Endothelial cell (in vitro differentiated cells): ENCODE results near the gene IGHMBP2. TPM values are rescaled to one million over a fixed set of nuclear protein-coding genes. Genes with fewer than 3 reads are reported as not detected.

Experiments used
- DNase-seq: peaks from one replicate; pipeline ENCODE4 v3.0.0; 2021; ENCODE audit warnings: low spot score
- H3K27ac Mint-ChIP-seq: one replicate; pipeline ENCODE4 v1.8.0; 2021; ENCODE audit warnings: mixed read lengths, inconsistent platforms; ENCODE audit not compliant: unreplicated experiment
- H3K27me3 Mint-ChIP-seq: one replicate; pipeline ENCODE4 v1.8.0; 2021; ENCODE audit warnings: mild to moderate bottlenecking, moderate library complexity, mixed read lengths, inconsistent platforms; ENCODE audit not compliant: unreplicated experiment
- H3K36me3 Mint-ChIP-seq: one replicate; pipeline ENCODE4 v1.8.0; 2021; ENCODE audit warnings: mild to moderate bottlenecking, low read depth, mixed read lengths, inconsistent platforms; ENCODE audit not compliant: unreplicated experiment
- H3K4me1 Mint-ChIP-seq: one replicate; pipeline ENCODE4 v1.8.0; 2021; ENCODE audit warnings: mild to moderate bottlenecking, mixed read lengths, inconsistent platforms; ENCODE audit not compliant: unreplicated experiment
- H3K4me3 Mint-ChIP-seq: one replicate; pipeline ENCODE4 v1.8.0; 2021; ENCODE audit warnings: mild to moderate bottlenecking, mixed read lengths, inconsistent platforms; ENCODE audit not compliant: unreplicated experiment
- H3K9me3 Mint-ChIP-seq: one replicate; pipeline ENCODE4 v1.8.0; 2021; ENCODE audit warnings: mixed read lengths, inconsistent platforms; ENCODE audit not compliant: unreplicated experiment
- CTCF ChIP-seq: fragments of 200-600 bp; sonication (generic); IDR thresholded peaks from one replicate; pipeline ENCODE4 v1.5.0; 2021; ENCODE audit warnings: antibody characterized with exemption; ENCODE audit not compliant: unreplicated experiment
- total RNA-seq: library from RNA; stranded (reverse); fragmentation: NEBNext Ultra II Directional; extraction: Animal tissue kit (Norgen Biotek cat#: 25700); gene quantifications from one replicate; pipeline ENCODE4 v1.2.1, GENCODE V29; 2021; ENCODE audit not compliant: unreplicated experiment

Gene IGHMBP2
- total RNA-seq, 1 donor from 2014 or later = 14.1 TPM

- Mint-ChIP-seq H3K27ac (no peak overlapping the region), H3K4me3 (no peak overlapping the region), H3K4me1 (no peaks in the 10 kb centered on the region), H3K9me3 (no peaks in the 10 kb centered on the region), H3K36me3 (no peaks in the 10 kb centered on the region), H3K27me3 (peaks cover 6% of the 10 kb centered on the region)
- DNase-seq = peak; percentile 63
- TF ChIP-seq CTCF = no peak
Observed at GRCh38 chr11:68956142-68956541, 52.5 kb downstream of the IGHMBP2 start.

- DNase-seq = no peak
- TF ChIP-seq CTCF = no peak
- Mint-ChIP-seq H3K9me3 (no peaks in the 10 kb centered on the region), H3K36me3 (no peaks in the 10 kb centered on the region), H3K27me3 (peaks cover 6% of the 10 kb centered on the region), H3K4me1 (no peaks in the 10 kb centered on the region), H3K4me3 (no peak overlapping the region), H3K27ac (no peak overlapping the region)
Observed at GRCh38 chr11:68956547-68957254, 53.0 kb downstream of the IGHMBP2 start.

GRCh38 chr11:68958211-68958610 is 54.5 kb downstream of the IGHMBP2 start:
- H3K4me1 Mint-ChIP-seq = no peaks in the 10 kb centered on the region
- no peak for TF ChIP-seq CTCF
- DNase-seq = no peak
- no peak overlapping the region for H3K27ac Mint-ChIP-seq
- H3K27me3 Mint-ChIP-seq = peaks cover 7% of the 10 kb centered on the region
- no peak overlapping the region for H3K4me3 Mint-ChIP-seq
- no peaks in the 10 kb centered on the region for H3K36me3 Mint-ChIP-seq
- no peaks in the 10 kb centered on the region for H3K9me3 Mint-ChIP-seq

GRCh38 chr11:68959465-68960293 is 56.0 kb downstream of the IGHMBP2 start:
- no peak overlapping the region for H3K4me3 Mint-ChIP-seq
- TF ChIP-seq CTCF = no peak
- no peak overlapping the region for H3K27ac Mint-ChIP-seq
- H3K36me3 Mint-ChIP-seq = no peaks in the 10 kb centered on the region
- no peaks in the 10 kb centered on the region for H3K9me3 Mint-ChIP-seq
- no peaks in the 10 kb centered on the region for H3K4me1 Mint-ChIP-seq
- DNase-seq = no peak
- H3K27me3 Mint-ChIP-seq = peaks cover 7% of the 10 kb centered on the region
